IMR-90 (cell line): ENCODE measurements around the gene PCNX2. TPM values are rescaled to one million over a fixed set of nuclear protein-coding genes. Genes with fewer than 3 reads are reported as not detected.
A peak's percentile ranks its signal among the peaks of the same experiment; 100 is the strongest.

Source experiments
- ATAC-seq: fragments of 200-7000 bp; cut with Tn5 transposase; 2 replicates; pipeline ENCODE4 v1.9.1; 2020; ENCODE audit warnings: low read depth, mild to moderate bottlenecking, moderate library complexity
- BruUV-seq: library from RNA; stranded (reverse); fragments of 400-500 nt; replicated peaks from 2 replicates; lab custom pipeline; 2021; lab: Mats Ljungman, UMichigan
- CTCF ChIA-PET: fragments of 300-600 bp; formaldehyde crosslinking; extraction: SDS; loops from one replicate; lab custom pipeline; 2021; ENCODE audit warnings: antibody characterized with exemption; lab: Yijun Ruan, JAX
- POLR2A ChIA-PET: fragments of 300-600 bp; sonication (Branson Sonifier 250); formaldehyde crosslinking; loops from one replicate; lab custom pipeline; 2022; ENCODE audit warnings: antibody characterized with exemption; ENCODE audit not compliant: unreplicated experiment; lab: Charles Lee
- DNase-seq: peaks from one replicate; pipeline ENCODE4 v3.0.0; 2013
- H2AFZ ChIP-seq: replicated peaks from 2 replicates; pipeline ENCODE3; 2013; ENCODE audit warnings: low read length, mild to moderate bottlenecking; ENCODE audit not compliant: poor library complexity
- H2AK5ac ChIP-seq: 2 replicates; pipeline ENCODE4 v1.6.1; 2013; ENCODE audit warnings: low read depth, low read length, inconsistent platforms
- H2AK9ac ChIP-seq: replicated peaks from 2 replicates; pipeline ENCODE3; 2013; ENCODE audit warnings: mild to moderate bottlenecking, low read depth, low read length, moderate library complexity; ENCODE audit not compliant: poor library complexity
- H2BK120ac ChIP-seq: 2 replicates; pipeline ENCODE4 v1.6.1; 2013; ENCODE audit warnings: low read depth, low read length, inconsistent platforms
- H2BK15ac ChIP-seq: 3 replicates; pipeline ENCODE4 v1.6.1; 2013; ENCODE audit warnings: low read depth, low read length, inconsistent platforms
- H2BK20ac ChIP-seq: 2 replicates; pipeline ENCODE4 v1.6.1; 2013; ENCODE audit warnings: low read depth, mild to moderate bottlenecking, inconsistent platforms, low read length, moderate library complexity
- H2BK5ac ChIP-seq: 2 replicates; pipeline ENCODE4 v1.6.1; 2013; ENCODE audit warnings: mild to moderate bottlenecking, low read depth, low read length, inconsistent platforms; ENCODE audit not compliant: poor library complexity, severe bottlenecking
- H3K14ac ChIP-seq: replicated peaks from 2 replicates; pipeline ENCODE4 v1.6.1; 2013; ENCODE audit warnings: low read depth, low read length, inconsistent platforms
- H3K18ac ChIP-seq: 2 replicates; pipeline ENCODE4 v1.6.1; 2013; ENCODE audit warnings: low read depth, low read length, control low read depth
- H3K23ac ChIP-seq: 2 replicates; pipeline ENCODE4 v1.6.1; 2013; ENCODE audit warnings: low read depth, low read length, inconsistent platforms
- H3K27ac ChIP-seq: 2 replicates; pipeline ENCODE4 v1.5.1; 2013; ENCODE audit warnings: mild to moderate bottlenecking, control low read depth, low read length; ENCODE audit not compliant: insufficient read depth
- H3K27me3 ChIP-seq: 2 replicates; pipeline ENCODE4 v1.6.1; 2013; ENCODE audit warnings: low read length; ENCODE audit not compliant: control insufficient read depth, insufficient read depth
- H3K36me3 ChIP-seq: 2 replicates; pipeline ENCODE4 v1.6.1; 2013; ENCODE audit warnings: low read length, mixed read lengths; ENCODE audit not compliant: control insufficient read depth, insufficient read depth
- H3K4ac ChIP-seq: 2 replicates; pipeline ENCODE4 v1.6.1; 2013; ENCODE audit warnings: low read depth, low read length, inconsistent platforms
- H3K4me1 ChIP-seq: 2 replicates; pipeline ENCODE4 v1.6.1; 2013; ENCODE audit warnings: low read length, mixed read lengths; ENCODE audit not compliant: control insufficient read depth, insufficient read depth
- H3K4me2 ChIP-seq: 2 replicates; pipeline ENCODE4 v1.6.1; 2013; ENCODE audit warnings: low read depth, mild to moderate bottlenecking, control low read depth, low read length, moderate library complexity
- H3K4me3 ChIP-seq: 2 replicates; pipeline ENCODE4 v1.5.1; 2013; ENCODE audit warnings: low read depth, mild to moderate bottlenecking, control low read depth, low read length, moderate library complexity; ENCODE audit not compliant: insufficient read depth
- H3K56ac ChIP-seq: 2 replicates; pipeline ENCODE4 v1.6.1; 2013; ENCODE audit warnings: low read length, inconsistent platforms; ENCODE audit not compliant: insufficient read depth; ENCODE audit errors: extremely low read depth
- H3K79me1 ChIP-seq, 2 experiments: 2 replicates each; pipeline ENCODE4 v1.6.1; 2013; ENCODE audit warnings: low read length in 2 of 2, inconsistent platforms in 1 of 2, low read depth in 1 of 2
- H3K9ac ChIP-seq: 2 replicates; pipeline ENCODE4 v1.6.1; 2013; ENCODE audit warnings: low read depth, low read length, control low read depth
- H3K9me1 ChIP-seq: 2 replicates; pipeline ENCODE4 v1.6.1; 2013; ENCODE audit warnings: low read length, inconsistent platforms; ENCODE audit not compliant: insufficient read depth
- H3K9me3 ChIP-seq: 2 replicates; pipeline ENCODE4 v1.6.1; 2013; ENCODE audit warnings: low read length; ENCODE audit not compliant: control insufficient read depth, insufficient read depth
- H4K20me1 ChIP-seq: 2 replicates; pipeline ENCODE4 v1.6.1; 2013; ENCODE audit warnings: low read length, inconsistent platforms; ENCODE audit not compliant: insufficient read depth
- H4K5ac ChIP-seq: 2 replicates; pipeline ENCODE4 v1.6.1; 2013; ENCODE audit warnings: mild to moderate bottlenecking, low read depth, low read length, control low read depth
- H4K8ac ChIP-seq, 2 experiments: 2 replicates each; pipeline ENCODE4 v1.6.1; 2013; ENCODE audit warnings: low read depth in 2 of 2, low read length in 2 of 2, control low read depth in 1 of 2, inconsistent platforms in 1 of 2
- H4K91ac ChIP-seq: 2 replicates; pipeline ENCODE4 v1.6.1; 2013; ENCODE audit warnings: low read depth, low read length, inconsistent platforms; ENCODE audit not compliant: insufficient read depth
- MAFK ChIP-seq: IDR thresholded peaks from 2 replicates; pipeline ENCODE4 v1.6.1; 2012; ENCODE audit warnings: low read depth, low read length, improper control_type of control experiment
- WGBS, 2 experiments: methylation state at CpG; one replicate each; pipeline versions ENCODE4 v1.1.5 to v1.1.7; 2013; ENCODE audit warnings: missing lambda C conversion rate in 2 of 2; ENCODE audit not compliant: insufficient read length in 1 of 2; ENCODE audit errors: extremely low coverage in 2 of 2; 5-methylcytosine and 5-hydroxymethylcytosine counted together
- dilution Hi-C: fragments of 300-500 bp; cut with HindIII; formaldehyde crosslinking; loops from one replicate; pipeline ENCODE4 v1.14.3; 2018; ENCODE audit warnings: low sequenced_read_pairs; ENCODE audit not compliant: unreplicated experiment
- in situ Hi-C: fragments of 300-500 bp; cut with MboI; formaldehyde crosslinking; loops from 3 replicates; pipeline ENCODE4 v1.14.3; 2019; ENCODE audit warnings: low sequenced_read_pairs, inconsistent platforms, mixed read lengths
- intact Hi-C: fragments of 100-400 bp; cut with micrococcal nuclease; formaldehyde crosslinking; loops from 2 replicates; pipeline ENCODE4 v1.10.0; 2022
- polyA plus RNA-seq, 3 experiments: library from polyadenylated mRNA; depleted of rRNA; stranded (reverse); fragments of >200 nt; gene quantifications; 2 replicates each; pipeline ENCODE4 v1.2.3, GENCODE V29; 2012; ENCODE audit warnings: low replicate concordance in 1 of 3
- total RNA-seq: library from RNA; depleted of rRNA; stranded (reverse); fragments of >200 nt; gene quantifications from 2 replicates; pipeline ENCODE4 v1.2.3, GENCODE V29; 2012
- TF ChIP-seq, protein P1 (sequence below): fragments of 150-350 bp; IDR thresholded peaks from 2 replicates; pipeline ENCODE4 v1.6.1; 2016; ENCODE audit warnings: low read depth, mild to moderate bottlenecking, low read length, moderate library complexity, borderline replicate concordance

The PCNX2 gene
- total and polyA plus RNA-seq, 2 of the 4 experiments (the other 2 are of a cell fraction), result 15.9 to 22.6 TPM

DNA sequence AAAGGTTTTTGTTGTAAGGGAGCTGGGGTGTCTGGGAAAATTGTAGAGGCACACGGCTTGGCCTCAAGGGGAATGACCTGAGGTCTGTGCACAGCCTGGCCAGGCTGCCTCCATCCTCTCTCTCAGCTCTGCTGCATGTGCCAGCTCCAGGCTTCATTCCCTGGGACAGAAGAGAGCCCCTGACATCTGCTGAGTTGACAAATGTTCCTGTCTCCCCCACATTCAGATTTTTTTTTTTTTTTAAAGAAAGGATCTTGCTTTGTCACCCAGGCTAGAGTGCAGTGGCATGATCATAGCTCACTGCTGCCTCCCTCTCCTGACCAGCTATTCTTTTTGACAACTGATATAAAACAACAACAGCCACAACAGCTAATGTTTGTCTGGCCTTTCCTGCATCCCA, 84.4 kb downstream of the PCNX2 start:
- WGBS, 2 experiments, result no CpG with 5 or more reads among the region's 1 CpG

More for the DNA sequence above, 84.4 kb downstream of the PCNX2 start:
- H3K9me1 ChIP-seq, result no peaks in the 10 kb centered on the region; the same call in 1 of the 2 replicates
- H3K56ac ChIP-seq, result no peak overlapping the region
- no TSS peak for BruUV-seq
- no peak overlapping the region for H3K4ac ChIP-seq
- H4K91ac ChIP-seq, result no peak overlapping the region
- H3K79me1 ChIP-seq, result no peaks in the 10 kb centered on the region
- H2AK9ac ChIP-seq, result no peak overlapping the region
- H4K20me1 ChIP-seq, result no peaks in the 10 kb centered on the region
- no peaks in the 10 kb centered on the region for H3K27me3 ChIP-seq
- H2AK5ac ChIP-seq, result no peak overlapping the region
- H3K4me2 ChIP-seq, result no peak overlapping the region
- no peak overlapping the region for H2AFZ ChIP-seq
- no peak overlapping the region for H3K9ac ChIP-seq
- no peak overlapping the region for H2BK120ac ChIP-seq
- TF ChIP-seq MAFK, result peak; percentile 41; the same call in 1 of the 2 replicates
- TF ChIP-seq, protein P1, sequence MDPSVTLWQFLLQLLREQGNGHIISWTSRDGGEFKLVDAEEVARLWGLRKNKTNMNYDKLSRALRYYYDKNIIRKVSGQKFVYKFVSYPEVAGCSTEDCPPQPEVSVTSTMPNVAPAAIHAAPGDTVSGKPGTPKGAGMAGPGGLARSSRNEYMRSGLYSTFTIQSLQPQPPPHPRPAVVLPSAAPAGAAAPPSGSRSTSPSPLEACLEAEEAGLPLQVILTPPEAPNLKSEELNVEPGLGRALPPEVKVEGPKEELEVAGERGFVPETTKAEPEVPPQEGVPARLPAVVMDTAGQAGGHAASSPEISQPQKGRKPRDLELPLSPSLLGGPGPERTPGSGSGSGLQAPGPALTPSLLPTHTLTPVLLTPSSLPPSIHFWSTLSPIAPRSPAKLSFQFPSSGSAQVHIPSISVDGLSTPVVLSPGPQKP, result no peak
- peaks cover 9% of the 10 kb centered on the region for H3K36me3 ChIP-seq
- no peak overlapping the region for H2BK15ac ChIP-seq
- H3K9me3 ChIP-seq, result no peaks in the 10 kb centered on the region
- no peak overlapping the region for H3K4me3 ChIP-seq
- POLR2A ChIA-PET, result interaction anchor here (0.6 kb wide), 1 partner anchor 1455 kb away, joined by 7 read pairs; no protein-coding TSS in a partner anchor
- H3K27ac ChIP-seq, result no peak overlapping the region
- intact Hi-C loops, result no loop called here
- CTCF ChIA-PET, result interaction anchor here (0.6 to 0.7 kb wide), 2 partner anchors 871 to 1951 kb away, joined by 8 to 9 read pairs; no protein-coding TSS in a partner anchor
- H3K23ac ChIP-seq, result no peak overlapping the region
- H2BK20ac ChIP-seq, result no peak overlapping the region
- no peak for ATAC-seq
- no peak overlapping the region for H2BK5ac ChIP-seq
- H4K5ac ChIP-seq, result no peak overlapping the region
- dilution Hi-C loops, result no loop called here
- DNase-seq, result no peak
- no peak overlapping the region for H3K18ac ChIP-seq
- no peak overlapping the region for H3K14ac ChIP-seq
- H3K4me1 ChIP-seq, result peaks cover 3% of the 10 kb centered on the region; the same call in 1 of the 2 replicates
- no peak overlapping the region for H4K8ac ChIP-seq
- in situ Hi-C loops, result no loop called here
